ENCODE results near the gene UPF3A. TPM values are rescaled to one million over a fixed set of nuclear protein-coding genes. Genes with fewer than 3 reads are reported as not detected.

The UPF3A gene
- total and polyA plus RNA-seq, 2 experiments from 2014 or later, result 45.0 to 174 TPM

DNA sequence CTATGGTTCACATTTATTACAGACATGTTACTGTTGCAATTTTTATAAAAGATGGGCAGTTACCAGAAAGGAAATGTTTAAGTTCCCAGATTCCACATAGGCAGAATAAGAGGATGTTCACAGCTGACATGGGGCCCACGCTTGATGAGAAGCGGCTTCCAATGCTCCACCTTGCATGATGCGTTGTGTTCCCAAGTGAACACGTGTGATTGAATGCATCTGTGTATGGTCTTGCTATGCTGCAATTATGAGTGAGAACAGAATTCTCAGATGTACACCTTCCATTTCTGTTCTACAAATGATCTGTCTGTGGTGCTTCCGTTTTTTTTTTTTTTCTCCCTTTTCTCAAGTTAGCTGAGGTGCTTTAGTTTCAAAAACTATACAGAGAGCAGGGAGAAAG lies 15.5 kb downstream of the UPF3A start:
- Mint-ChIP-seq H3K27ac (no peak overlapping the region), H3K27me3 (ENCODE audit: insufficient read depth, low read depth, poor library complexity) (peaks cover 9% of the 10 kb centered on the region), H3K36me3 (ENCODE audit: low read depth) (peaks cover 74% of the 10 kb centered on the region), H3K4me3 (no peak overlapping the region), H3K9me3 (no peaks in the 10 kb centered on the region; the same call in 2 of the 3 replicates), H3K4me1 (no peaks in the 10 kb centered on the region; the same call in 2 of the 3 replicates)
- H3K9me2 ChIP-seq (ENCODE audit: insufficient read depth), result no peaks in the 10 kb centered on the region
- H4K20me1 ChIP-seq (replicated peaks; ENCODE audit: insufficient read depth), result peaks cover 13% of the 10 kb centered on the region; the same call in 1 of the 2 replicates
- no peaks in the 10 kb centered on the region for H3K4me1 ChIP-seq (ENCODE audit: insufficient read depth)
- DNase-seq (ENCODE audit: low spot score) (no peak), ATAC-seq (no peak)
- H3K27me3 ChIP-seq (ENCODE audit: insufficient read depth), result no peaks in the 10 kb centered on the region
- no peak for TF ChIP-seq EZH2phosphoT487 (IDR thresholded peaks at IDR 0.05; ENCODE audit: unreplicated experiment)
- H3K4me3 ChIP-seq, result no peak overlapping the region
- peaks cover 33% of the 10 kb centered on the region for H3K36me3 ChIP-seq (ENCODE audit: insufficient read depth)
- peaks cover 37% of the 10 kb centered on the region for H3K79me2 ChIP-seq (replicated peaks; ENCODE audit: insufficient read depth)
- H3F3A ChIP-seq (replicated peaks; ENCODE audit: low read depth), result no peaks in the 10 kb centered on the region
- H2AFZ ChIP-seq, result no peak overlapping the region
- H3K4me2 ChIP-seq, result no peak overlapping the region
- no peak overlapping the region for H3K27ac ChIP-seq (ENCODE audit: low read depth)

DNA sequence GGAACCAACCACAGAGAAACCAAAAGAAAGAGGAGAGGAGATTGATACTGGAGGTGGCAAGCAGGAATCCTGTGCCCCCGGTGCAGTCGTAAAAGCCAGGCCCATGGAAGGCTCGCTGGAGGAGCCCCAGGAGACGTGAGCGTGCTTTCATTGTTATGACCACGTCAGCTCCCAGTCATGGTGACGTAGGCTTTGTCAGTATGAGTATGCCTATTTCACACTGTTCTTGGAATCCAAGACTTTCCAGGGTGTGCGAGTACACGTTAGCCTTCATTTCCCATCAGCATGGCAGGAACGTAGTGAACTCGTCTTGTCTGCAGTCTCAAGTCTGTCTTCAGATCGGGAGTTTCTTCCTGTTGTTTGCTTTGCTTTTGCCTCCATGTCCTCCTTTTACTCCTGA lies 17.5 kb downstream of the UPF3A start:
- Mint-ChIP-seq H3K4me3 (no peak overlapping the region), H3K36me3 (ENCODE audit: low read depth) (peaks cover 74% of the 10 kb centered on the region), H3K27me3 (ENCODE audit: insufficient read depth, low read depth, poor library complexity) (peaks cover 12% of the 10 kb centered on the region), H3K9me3 (no peaks in the 10 kb centered on the region; the same call in 2 of the 3 replicates), H3K4me1 (no peaks in the 10 kb centered on the region; the same call in 2 of the 3 replicates), H3K27ac (peak overlapping the region; percentile 33; the same call in 1 of the 2 replicates)
- Histone ChIP-seq H3K4me3 (no peak overlapping the region), H3K9me2 (ENCODE audit: insufficient read depth) (no peaks in the 10 kb centered on the region), H3K4me2 (no peak overlapping the region), H3K79me2 (replicated peaks; ENCODE audit: insufficient read depth) (peaks cover 27% of the 10 kb centered on the region), H3K4me1 (ENCODE audit: insufficient read depth) (no peaks in the 10 kb centered on the region), H2AFZ (no peak overlapping the region), H3K27me3 (ENCODE audit: insufficient read depth) (no peaks in the 10 kb centered on the region), H3K27ac (ENCODE audit: low read depth) (no peak overlapping the region), H3F3A (replicated peaks; ENCODE audit: low read depth) (no peaks in the 10 kb centered on the region), H4K20me1 (replicated peaks; ENCODE audit: insufficient read depth) (peaks cover 16% of the 10 kb centered on the region; the same call in 1 of the 2 replicates), H3K36me3 (ENCODE audit: insufficient read depth) (peaks cover 39% of the 10 kb centered on the region)
- no peak for TF ChIP-seq ZNF114 (CRISPR knock-in tag; IDR thresholded peaks at IDR 0.05)
- TF ChIP-seq CREB1 (CRISPR knock-in tag; IDR thresholded peaks at IDR 0.05; ENCODE audit: low read depth), result no peak
- TF ChIP-seq NANOG (IDR thresholded peaks at IDR 0.05; ENCODE audit: borderline replicate concordance), result no peak
- TF ChIP-seq JUNB (IDR thresholded peaks at IDR 0.05; ENCODE audit: unreplicated experiment), result no peak
- TF ChIP-seq, protein P1, sequence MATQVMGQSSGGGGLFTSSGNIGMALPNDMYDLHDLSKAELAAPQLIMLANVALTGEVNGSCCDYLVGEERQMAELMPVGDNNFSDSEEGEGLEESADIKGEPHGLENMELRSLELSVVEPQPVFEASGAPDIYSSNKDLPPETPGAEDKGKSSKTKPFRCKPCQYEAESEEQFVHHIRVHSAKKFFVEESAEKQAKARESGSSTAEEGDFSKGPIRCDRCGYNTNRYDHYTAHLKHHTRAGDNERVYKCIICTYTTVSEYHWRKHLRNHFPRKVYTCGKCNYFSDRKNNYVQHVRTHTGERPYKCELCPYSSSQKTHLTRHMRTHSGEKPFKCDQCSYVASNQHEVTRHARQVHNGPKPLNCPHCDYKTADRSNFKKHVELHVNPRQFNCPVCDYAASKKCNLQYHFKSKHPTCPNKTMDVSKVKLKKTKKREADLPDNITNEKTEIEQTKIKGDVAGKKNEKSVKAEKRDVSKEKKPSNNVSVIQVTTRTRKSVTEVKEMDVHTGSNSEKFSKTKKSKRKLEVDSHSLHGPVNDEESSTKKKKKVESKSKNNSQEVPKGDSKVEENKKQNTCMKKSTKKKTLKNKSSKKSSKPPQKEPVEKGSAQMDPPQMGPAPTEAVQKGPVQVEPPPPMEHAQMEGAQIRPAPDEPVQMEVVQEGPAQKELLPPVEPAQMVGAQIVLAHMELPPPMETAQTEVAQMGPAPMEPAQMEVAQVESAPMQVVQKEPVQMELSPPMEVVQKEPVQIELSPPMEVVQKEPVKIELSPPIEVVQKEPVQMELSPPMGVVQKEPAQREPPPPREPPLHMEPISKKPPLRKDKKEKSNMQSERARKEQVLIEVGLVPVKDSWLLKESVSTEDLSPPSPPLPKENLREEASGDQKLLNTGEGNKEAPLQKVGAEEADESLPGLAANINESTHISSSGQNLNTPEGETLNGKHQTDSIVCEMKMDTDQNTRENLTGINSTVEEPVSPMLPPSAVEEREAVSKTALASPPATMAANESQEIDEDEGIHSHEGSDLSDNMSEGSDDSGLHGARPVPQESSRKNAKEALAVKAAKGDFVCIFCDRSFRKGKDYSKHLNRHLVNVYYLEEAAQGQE (IDR thresholded peaks at IDR 0.05; ENCODE audit: unreplicated experiment), result no peak
- TF ChIP-seq EZH2phosphoT487 (IDR thresholded peaks at IDR 0.05; ENCODE audit: unreplicated experiment), result no peak
- no peak for TF ChIP-seq ZNF331 (CRISPR knock-in tag; IDR thresholded peaks at IDR 0.05; ENCODE audit: low read depth)
- DNase-seq (ENCODE audit: low spot score) (no peak), ATAC-seq (no peak)
